ENCODE results near the gene FAM221B.

GRCh38 chr9:35834260-35835215 is 6.0 kb upstream of the FAM221B start:
- no peak for TF ChIP-seq ZBTB11 (CRISPR knock-in tag; IDR thresholded peaks at IDR 0.05)
- TF ChIP-seq, protein P1, sequence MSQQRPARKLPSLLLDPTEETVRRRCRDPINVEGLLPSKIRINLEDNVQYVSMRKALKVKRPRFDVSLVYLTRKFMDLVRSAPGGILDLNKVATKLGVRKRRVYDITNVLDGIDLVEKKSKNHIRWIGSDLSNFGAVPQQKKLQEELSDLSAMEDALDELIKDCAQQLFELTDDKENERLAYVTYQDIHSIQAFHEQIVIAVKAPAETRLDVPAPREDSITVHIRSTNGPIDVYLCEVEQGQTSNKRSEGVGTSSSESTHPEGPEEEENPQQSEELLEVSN (IDR thresholded peaks at IDR 0.05; ENCODE audit: borderline replicate concordance in 1 of 2, extremely low read depth in 1 of 2, insufficient read depth in 1 of 2, insufficient read length in 1 of 2, low read depth in 1 of 2, low read length in 1 of 2, poor library complexity in 1 of 2, severe bottlenecking in 1 of 2), result no peak
- TF ChIP-seq ELF4 (CRISPR knock-in tag; IDR thresholded peaks at IDR 0.05), result no peak
- TF ChIP-seq EP300 (IDR thresholded peaks at IDR 0.05; ENCODE audit: low read length), result no peak
- no peak for TF ChIP-seq POLR2A (conservative IDR thresholded peaks at IDR 0.05)
- TF ChIP-seq CTBP1 (IDR thresholded peaks at IDR 0.05; ENCODE audit: borderline replicate concordance), result no peak
- TF ChIP-seq ZNF408 (CRISPR knock-in tag; IDR thresholded peaks at IDR 0.05; ENCODE audit: low read depth), result no peak
- TF ChIP-seq SUPT5H (IDR thresholded peaks at IDR 0.05), result no peak
- no peak for TF ChIP-seq KAT2B (IDR thresholded peaks at IDR 0.05; ENCODE audit: low read depth, low read length)
- TF ChIP-seq ZNF253 (CRISPR knock-in tag; conservative IDR thresholded peaks at IDR 0.05), result no peak

Data from K562 (cell line).